ENCODE results near the gene MAPRE2. TPM values are rescaled to one million over a fixed set of nuclear protein-coding genes. Genes with fewer than 3 reads are reported as not detected.

MAPRE2 gene
- total RNA-seq, 6 donors from 2014 or later: 21.2 to 35.5 (median 27.8) TPM

- 45 to 54% methylated on average over 1 of the region's 1 CpG for WGBS, 2 donors
- TF ChIP-seq EP300 (IDR thresholded peaks at IDR 0.05) (no peak), POLR2AphosphoS5 (IDR thresholded peaks at IDR 0.05) (no peak), CTCF (IDR thresholded peaks at IDR 0.05) (no peak), POLR2A (IDR thresholded peaks at IDR 0.05) (no peak)
- Histone ChIP-seq H3K9me3 (no peaks in the 10 kb centered on the region), H3K27ac (peak overlapping the region; percentile 57 to 72 (median 66)), H3K36me3 (no peaks in the 10 kb centered on the region), H3K27me3 (no peaks in the 10 kb centered on the region), H3K4me1 (peaks cover 38 to 68% (median 52%) of the 10 kb centered on the region in 4 donors), H3K4me3 (peak overlapping the region in 1 of 4 donors; percentile 20)
- ATAC-seq (ENCODE audit: low FRiP score in 2 of 2) (peak in 1 of 2 donors; percentile 27), DNase-seq (no peak)
Observed at GRCh38 chr18:35050028-35050546, 8.9 kb downstream of the MAPRE2 start.

GRCh38 chr18:35050705-35051195, 9.5 kb downstream of the MAPRE2 start:
- 19 to 29% methylated on average over 2 of the region's 2 CpGs for WGBS, 2 donors
- no peaks in the 10 kb centered on the region for H3K9me3 ChIP-seq
- peak overlapping the region; percentile 57 to 72 (median 66) for H3K27ac ChIP-seq
- H3K4me1 ChIP-seq: peaks cover 33 to 65% (median 46%) of the 10 kb centered on the region in 4 donors
- DNase-seq (no peak), ATAC-seq (ENCODE audit: low FRiP score in 2 of 2) (peak; percentile 72 to 82)
- no peak for TF ChIP-seq EP300 (IDR thresholded peaks at IDR 0.05)
- peak; percentile 19 to 47 for TF ChIP-seq POLR2AphosphoS5 (IDR thresholded peaks at IDR 0.05)
- TF ChIP-seq POLR2A (IDR thresholded peaks at IDR 0.05): no peak
- TF ChIP-seq CTCF (IDR thresholded peaks at IDR 0.05): no peak
- no peak overlapping the region for H3K4me3 ChIP-seq
- H3K36me3 ChIP-seq: no peaks in the 10 kb centered on the region
- no peaks in the 10 kb centered on the region for H3K27me3 ChIP-seq

DNA sequence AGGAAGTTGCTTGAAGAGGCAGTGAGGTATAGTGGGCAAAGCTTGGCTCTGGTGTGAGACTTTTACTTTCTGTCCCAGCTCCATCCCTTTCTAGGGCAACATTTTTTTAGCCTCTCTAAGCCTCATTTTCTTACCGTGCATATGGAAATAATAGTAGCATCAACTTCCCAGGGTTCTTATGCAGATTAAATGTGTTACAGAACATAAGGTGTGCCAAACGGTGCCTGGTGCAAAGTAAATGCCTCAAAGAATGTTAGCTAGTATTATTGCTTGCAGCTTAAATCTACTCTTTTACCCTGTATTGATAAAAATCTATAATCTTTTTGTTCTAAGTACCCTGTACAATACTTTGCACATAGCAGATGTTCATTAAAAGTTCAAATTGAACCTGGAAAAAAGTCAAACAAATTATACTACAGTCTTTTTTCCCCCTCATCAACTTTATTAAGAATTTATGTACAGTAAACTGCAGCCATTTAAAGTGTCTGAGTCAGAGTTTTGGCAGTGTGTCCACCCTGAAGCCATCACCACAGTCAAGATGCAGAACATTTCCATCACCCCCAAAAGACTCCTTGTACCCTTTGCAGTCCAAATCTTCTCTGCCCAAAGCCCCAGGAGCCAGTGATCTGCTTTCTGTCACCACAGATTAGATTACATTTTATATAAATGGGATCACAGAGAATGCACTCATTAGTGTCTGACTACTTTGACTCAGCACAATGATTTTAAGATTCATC, 10.6 kb downstream of the MAPRE2 start:
- Histone ChIP-seq H3K4me3 (no peak overlapping the region), H3K4me1 (peaks cover 24 to 55% (median 38%) of the 10 kb centered on the region in 4 donors), H3K36me3 (no peaks in the 10 kb centered on the region), H3K27ac (peak overlapping the region; percentile 57 to 72 (median 66)), H3K9me3 (no peaks in the 10 kb centered on the region), H3K27me3 (no peaks in the 10 kb centered on the region)
- ATAC-seq (ENCODE audit: low FRiP score in 2 of 2) (no peak), DNase-seq (no peak)
- WGBS, 2 donors: 74 to 84% methylated on average over 2 of the region's 2 CpGs
- TF ChIP-seq POLR2A (IDR thresholded peaks at IDR 0.05) (no peak), POLR2AphosphoS5 (IDR thresholded peaks at IDR 0.05) (no peak), CTCF (IDR thresholded peaks at IDR 0.05) (no peak), EP300 (IDR thresholded peaks at IDR 0.05) (no peak)

DNA sequence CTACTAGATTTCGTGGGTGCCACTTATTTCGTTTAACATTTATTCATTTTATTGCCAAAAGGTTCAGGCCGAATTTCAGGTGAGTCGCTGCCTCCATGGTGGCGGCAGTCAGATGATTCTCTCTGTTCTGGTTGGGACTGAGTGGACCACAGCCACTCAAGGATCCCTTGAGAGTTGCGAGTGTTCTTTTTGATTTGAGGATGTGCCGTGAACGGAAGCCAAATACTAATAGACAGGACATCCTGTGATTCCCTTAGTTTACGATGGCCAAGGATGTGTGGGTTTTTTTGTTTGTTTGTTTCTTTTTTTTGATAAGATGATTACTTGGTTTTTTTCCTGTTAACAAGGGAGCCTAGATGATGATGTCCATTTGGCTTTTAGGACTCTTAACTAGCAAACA, 13.2 kb downstream of the MAPRE2 start:
- 73 to 77% methylated on average over 9 of the region's 9 CpGs for WGBS, 2 donors
- H3K36me3 ChIP-seq: no peaks in the 10 kb centered on the region
- TF ChIP-seq EP300 (IDR thresholded peaks at IDR 0.05): peak in 2 of 4 donors; percentile 50 to 59
- TF ChIP-seq POLR2AphosphoS5 (IDR thresholded peaks at IDR 0.05): peak in 1 of 2 donors; percentile 43
- TF ChIP-seq CTCF (IDR thresholded peaks at IDR 0.05): no peak
- no peak overlapping the region for H3K4me3 ChIP-seq
- no peaks in the 10 kb centered on the region for H3K9me3 ChIP-seq
- H3K4me1 ChIP-seq: peaks cover 22 to 46% (median 30%) of the 10 kb centered on the region in 4 donors
- ATAC-seq (ENCODE audit: low FRiP score in 2 of 2) (no peak), DNase-seq (no peak)
- H3K27me3 ChIP-seq: no peaks in the 10 kb centered on the region
- H3K27ac ChIP-seq: peak overlapping the region in 2 of 4 donors; percentile 58 to 70

Measured in upper lobe of left lung (tissue), 6 donors.